NCI-H748 (cell line): Measurements from ENCODE around the gene PTGES3L.

Experiments used
- DNase-seq: peaks from one replicate; lab custom pipeline; 2025; ENCODE audit not compliant: unreplicated experiment; lab: John Stamatoyannopoulos, UW

The PTGES3L gene

DNA sequence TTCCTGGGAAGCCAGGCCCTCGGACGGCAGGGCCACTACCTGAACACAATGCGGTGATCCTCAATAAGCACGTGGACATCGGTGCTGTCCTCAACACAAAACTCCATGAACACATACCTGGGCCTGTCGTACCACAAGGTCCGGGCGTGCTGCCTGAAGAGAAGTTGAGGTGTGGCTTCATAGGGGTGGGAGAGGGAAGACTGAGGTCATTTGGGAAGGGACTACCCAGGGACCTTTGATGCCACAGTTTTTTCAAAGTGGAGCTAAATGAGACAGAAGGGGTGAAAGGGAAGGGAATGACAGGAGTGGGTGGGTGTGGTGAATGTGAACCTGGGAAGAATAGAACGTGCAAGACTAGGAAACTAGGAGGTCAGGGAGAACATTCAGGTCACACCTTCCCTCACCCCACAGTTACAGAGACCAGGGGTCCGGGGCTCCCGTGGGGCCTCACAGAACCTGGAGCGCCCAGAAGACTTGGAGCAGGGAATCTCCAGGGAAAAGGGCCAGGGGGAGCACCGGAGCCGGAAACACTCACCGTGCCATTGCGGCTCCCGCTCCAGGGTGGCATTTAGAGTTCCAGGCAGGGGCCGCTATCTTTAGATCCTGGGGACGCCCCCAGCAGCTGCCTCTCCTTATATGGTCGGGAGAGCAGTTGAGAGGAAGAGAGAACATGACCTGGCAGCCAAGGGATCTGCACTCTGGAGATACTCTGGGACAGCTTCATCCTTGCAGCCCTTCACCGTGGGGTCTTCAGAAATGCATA, at the start of gene PTGES3L:
Gene PTGES3L, minus strand, starts transcription at position 570 of the 763 bp plus-strand sequence. Its CDS starts 27 bp downstream, at position 543.
- DNase-seq = peak; percentile 79

DNA sequence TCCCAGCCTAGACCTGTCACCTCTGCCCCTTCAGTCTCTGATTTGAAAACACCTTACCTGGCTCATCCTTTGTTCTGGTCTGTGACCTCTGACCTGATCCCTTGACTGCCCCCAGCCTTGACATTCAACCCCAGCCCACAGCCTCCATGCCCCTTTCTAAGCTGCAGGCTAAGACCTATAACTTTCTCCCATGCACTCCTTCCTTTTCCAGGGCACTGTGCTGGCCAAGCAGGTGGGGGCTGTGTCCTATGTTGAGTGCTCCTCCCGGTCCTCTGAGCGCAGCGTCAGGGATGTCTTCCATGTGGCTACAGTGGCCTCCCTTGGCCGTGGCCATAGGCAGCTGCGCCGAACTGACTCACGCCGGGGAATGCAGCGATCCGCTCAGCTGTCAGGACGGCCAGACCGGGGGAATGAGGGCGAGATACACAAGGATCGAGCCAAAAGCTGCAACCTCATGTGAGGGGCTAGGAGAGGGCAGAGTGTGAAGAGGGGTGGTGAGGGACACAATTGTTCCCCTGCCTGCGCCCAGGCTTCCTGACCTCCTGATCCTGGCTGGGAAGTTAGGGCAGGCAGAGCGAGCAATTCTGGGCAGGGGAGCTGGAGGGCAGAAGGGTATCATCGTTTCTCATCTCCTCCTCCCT, 48.5 kb upstream of the PTGES3L start:
- DNase-seq = no peak

DNA sequence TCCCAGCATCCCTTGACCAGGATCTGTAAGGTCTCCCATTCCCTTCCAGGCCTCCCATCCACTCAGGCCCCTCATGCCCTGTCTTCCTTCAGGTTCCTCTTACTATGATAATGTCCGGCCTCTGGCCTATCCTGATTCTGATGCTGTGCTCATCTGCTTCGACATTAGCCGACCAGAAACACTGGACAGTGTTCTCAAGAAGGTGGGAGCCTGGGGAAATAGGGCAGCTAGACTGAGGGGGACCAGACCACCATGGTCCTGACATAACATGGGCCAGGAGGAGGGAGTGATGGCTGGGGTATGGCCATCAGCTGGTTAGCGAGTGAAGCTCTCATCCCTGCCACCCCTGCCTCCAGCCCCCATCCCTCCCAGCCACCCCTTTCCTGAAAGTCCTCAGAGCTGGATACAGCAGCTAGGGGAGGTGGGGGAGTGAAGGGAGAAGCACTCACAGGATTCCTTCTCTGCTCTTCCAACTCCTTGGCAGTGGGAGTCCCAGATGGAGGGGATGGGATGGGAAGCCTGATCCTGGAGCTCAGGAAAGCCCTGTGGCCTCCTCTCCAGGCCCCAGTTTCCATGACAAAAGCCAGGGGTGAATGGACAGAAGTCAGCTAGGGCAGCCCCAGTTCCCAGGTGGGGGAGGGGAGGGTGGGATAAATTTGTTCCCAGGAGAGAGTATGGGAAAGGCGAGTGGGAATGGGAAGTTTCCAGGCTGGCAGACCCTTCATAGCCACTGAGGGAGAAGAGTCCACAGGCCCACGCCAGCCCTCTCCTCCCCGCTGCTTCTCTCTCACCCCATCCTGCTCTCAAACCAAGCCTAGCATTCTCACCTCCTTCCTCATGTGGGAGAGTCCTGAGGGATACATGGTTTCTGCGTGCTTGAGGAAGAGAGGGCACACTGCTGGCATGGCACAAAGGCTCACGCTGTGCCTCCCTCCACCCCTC, 47.5 kb upstream of the PTGES3L start:
- no peak for DNase-seq

DNA sequence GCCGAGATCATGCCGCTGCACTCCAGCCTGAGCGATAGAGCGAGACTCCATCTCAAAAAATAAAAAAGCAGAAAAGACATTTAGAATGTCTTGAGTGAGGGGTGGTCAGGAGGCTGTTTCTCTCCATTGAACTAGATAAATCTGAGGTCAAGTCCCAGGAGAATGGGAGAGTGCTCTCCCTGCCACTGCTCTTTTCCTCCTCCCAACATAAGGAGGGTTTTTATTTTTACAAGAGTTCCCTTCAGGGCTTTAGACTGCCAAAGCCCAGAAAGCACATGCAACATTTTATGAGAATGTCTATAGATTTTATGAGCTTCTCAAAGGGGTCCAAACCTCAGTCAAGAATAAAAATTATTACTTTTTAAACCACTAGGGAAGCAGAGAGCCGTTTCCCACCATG, 46.7 kb upstream of the PTGES3L start:
- DNase-seq = no peak

DNA sequence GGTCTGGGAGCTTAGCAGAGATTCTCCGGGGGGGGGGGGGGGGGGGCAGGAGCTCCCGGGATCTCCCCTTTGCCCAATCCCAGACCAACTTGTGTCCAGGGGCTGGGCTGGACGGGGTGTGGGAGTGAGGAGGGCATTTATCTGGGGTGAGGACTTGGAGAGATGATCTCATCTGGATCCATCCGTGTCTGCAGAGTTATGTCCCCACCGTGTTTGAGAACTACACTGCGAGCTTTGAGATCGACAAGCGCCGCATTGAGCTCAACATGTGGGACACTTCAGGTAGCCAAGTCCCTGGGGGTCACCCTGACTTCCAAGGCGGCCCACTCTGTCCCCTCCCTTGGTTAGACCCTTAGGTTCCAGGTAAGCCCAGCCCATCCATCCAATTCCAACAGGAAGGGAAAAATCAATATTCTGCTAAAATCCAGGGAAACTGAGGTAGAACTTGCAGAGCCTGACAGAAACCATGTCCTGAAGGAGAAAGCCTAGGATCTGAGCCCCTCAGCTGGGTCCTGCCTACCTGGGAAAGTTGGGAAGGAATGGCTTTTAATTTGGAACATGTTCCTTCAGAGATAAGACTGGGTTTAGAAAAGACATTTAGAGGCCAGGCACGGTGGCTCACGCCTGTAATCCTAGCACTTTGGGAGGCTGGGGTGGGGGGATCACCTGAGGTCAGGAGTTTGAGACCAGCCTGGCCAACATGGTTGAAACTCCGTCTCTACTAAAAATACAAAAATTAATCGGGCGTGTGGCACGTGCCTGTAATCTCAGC, 46.1 kb upstream of the PTGES3L start:
- peak; percentile 32 for DNase-seq

DNA sequence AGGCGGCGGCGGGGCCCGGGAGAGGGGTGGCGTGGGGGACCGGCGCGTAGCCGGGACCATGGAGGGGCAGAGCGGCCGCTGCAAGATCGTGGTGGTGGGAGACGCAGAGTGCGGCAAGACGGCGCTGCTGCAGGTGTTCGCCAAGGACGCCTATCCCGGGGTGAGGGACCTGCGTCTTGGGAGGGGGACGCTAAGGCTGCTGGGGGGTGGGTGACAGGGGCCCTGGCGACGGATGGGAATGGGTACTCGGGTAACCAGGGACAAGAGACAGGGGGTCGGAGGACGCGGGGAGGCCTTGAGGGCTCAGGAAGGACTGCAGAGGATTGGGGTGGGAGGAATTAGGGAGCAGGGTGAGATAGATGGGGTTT, 45.4 kb upstream of the PTGES3L start:
- no peak for DNase-seq

DNA sequence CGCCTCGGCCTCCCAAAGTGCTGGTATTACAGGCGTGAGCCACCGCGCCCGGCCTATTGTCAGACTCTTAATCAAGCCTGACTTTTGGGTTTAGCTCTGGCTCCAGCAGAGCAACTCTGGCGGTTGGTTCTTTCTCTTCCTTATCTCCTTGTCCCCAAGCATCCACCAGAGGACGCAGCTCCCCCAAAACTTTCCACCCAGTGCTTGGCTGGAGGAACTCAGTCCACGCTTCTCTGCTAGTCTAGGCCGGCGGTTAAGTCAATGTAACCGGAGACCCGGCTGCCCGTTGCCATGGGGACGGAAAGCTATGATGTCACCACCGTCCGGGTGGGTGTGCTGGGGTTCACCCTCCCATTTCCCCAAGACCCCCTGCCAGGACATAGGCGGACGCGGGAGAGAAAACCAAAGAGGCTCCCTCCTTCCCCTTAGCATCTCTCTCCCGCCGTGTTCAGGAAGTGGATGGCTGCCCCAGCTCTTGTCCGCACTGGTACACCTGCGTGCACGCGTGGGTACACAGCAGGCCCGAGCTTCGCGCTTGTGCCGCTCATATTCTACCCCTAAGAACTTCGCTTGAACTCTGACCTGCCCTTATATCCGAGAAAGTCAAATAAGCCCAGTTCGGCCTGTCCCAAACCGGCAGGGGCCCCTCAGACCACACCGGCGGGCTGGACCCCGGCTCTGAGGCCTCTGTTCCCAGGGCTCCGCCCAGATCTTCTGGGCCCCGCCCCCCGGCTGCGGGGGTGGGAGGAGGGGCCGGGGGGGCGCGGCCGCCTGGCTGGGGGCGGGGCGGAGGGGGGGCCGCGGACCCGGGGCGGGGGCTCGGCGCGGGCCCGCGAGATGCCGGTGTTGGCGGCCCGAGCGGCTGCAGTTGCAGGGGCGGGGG, 44.8 kb upstream of the PTGES3L start, which contains the start of gene RND2:
Gene RND2, plus strand, starts transcription at position 825 of the 883 bp plus-strand sequence. CDS start 117 bp downstream, outside the sequence.
- peak; percentile 99 for DNase-seq

DNA sequence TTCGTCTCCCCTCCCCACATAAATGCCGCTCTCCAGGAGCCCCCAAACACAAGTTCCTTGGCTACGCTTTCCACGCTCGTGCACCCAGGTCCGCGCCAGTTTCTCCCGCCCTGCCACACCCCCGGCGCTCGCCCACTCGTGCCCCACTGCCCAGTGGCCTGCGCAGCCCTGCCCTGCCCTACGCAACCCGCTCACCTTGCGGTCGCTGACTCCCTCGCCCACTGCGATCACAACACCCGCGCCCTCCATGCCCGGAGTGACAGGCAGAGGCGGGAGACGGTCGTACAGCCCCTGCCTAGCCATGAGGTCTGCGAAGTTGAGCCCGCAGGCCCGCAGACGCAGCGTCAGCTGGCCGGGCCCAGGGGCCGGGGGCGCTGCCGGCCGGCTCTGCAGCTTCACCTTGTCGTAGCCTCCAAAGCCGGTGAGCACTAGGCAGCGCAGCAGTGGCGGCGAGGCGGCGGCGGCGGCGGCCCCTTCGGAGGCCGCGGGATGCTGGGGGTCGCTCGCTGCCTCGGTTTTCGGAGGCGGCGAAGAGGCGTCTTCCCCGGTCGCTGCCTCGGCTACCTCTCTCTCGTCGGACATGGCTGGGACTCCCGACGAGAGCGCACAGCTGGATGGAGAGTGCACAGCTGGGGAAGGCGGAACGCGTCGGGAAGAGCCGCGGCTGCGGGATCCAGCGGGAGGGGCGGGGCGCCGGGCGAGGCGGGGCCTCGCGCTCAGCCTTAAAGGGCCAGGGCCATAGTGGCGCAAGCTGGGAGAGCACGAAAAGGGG, 42.0 kb upstream of the PTGES3L start, which contains the start of gene VAT1:
Gene VAT1, minus strand, starts transcription at position 645 of the 772 bp plus-strand sequence. Its CDS starts 63 bp downstream, at position 582.
- DNase-seq = peak; percentile 86

DNA sequence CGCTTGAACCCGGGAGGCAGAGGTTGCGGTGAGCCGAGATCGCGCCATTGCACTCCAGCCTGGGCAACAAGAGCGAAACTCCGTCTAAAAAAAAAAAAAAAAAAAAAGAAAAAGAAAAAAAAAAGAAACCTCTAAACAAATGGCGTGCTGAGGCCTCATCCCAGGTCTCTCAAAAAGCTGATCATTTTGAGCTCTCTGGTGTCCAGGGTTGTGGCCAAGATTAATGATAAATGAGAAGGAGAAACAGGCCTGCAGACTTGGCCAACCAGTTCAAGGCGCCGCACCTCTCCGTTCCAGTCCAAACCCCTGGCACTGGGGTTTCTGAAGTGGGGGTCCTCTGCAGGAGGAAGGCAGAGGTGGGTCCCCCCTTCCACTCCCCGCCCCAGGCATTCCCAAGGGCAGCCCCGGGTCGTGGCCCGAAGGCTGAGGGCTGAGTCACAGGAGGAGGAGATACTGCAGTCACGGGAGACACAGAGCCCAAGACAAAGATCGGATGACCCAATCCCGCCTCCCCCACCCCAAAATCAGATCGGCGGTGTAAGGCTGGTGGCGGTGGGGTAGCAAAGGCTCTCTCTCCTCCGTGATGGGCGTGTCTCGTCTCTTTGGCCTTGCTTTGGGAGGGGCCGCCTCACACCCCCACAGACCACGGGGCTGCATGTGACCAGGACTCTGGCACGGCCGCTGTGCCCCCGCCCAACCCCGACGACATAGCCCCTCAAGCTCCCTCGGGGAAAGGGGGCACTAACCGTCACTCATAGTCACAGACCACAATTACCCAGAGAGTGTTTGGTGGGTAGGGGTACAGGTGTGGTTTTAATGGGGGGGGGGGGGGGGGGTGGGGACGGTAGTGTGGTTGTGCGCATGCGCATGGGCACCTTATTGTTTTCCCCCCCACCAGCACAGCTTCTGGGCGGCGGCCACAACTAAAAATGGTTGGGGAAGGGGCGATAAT, 41.2 kb upstream of the PTGES3L start:
- DNase-seq = peak; percentile 67

DNA sequence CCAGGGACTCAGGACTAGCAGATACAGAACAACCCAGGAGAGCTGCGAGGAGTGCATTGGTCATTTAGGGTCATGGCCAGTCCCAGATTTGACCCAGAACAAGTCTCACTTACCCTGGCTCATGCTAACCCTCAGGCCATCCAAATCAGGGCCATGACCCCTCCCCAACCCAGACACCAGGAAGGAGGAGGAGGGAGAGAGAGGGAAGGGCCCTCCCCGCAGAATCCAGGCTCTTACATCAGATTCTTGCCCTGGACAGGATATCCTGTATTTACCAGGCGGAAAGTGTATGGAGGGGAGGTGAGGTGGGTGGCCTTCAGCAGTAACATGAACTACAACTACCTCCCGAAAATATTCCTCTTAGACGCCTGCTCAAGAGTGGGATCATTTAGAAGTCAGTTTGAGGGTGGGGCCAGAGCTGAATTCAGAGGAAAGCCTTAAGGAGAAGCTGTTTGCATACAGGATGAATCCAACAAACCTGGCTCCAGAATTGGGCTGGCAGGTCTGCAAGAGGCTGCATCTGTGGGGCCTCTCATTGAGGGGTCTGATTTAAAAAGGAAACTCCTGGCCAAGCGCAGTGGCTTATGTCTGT, 40.2 kb upstream of the PTGES3L start:
- no peak for DNase-seq

DNA sequence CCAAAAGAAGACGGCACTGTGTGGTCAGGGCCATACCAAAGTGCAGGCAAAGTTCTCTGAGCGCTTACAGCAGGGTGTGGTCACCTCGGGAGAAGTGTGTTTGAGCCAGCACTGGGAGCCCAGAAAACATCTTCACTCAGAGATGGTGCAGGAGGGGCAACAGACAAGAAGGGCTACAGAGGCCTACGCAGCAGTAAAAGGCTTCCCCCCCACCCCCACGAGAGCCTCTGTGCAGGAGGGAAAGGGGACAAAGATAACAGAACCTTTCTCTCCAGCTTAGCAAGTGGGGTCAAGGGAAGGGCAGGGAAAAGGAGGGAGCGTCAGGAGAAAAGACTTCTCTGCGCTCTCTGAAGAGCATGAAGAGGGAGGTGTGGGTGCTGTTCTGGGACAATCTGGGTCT, 39.5 kb upstream of the PTGES3L start:
- DNase-seq = no peak

DNA sequence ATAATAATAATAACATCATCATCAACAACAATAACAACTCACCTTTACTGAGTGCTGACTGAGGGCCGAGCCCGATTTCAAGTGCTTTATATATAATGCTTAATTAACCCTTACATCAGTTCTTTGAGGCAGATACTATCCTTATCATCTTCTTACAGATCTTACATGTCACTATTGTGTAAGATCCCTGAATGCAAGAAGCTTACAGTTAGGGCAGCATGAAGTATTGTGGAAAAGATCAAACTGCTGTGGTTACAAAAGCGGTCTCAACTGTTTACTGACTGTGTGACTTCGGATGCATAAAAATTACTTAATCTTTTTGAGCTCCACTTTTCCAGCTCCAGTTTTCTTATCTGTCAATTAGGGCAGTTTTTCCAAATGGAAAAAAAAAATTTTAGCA, 39.1 kb upstream of the PTGES3L start:
- no peak for DNase-seq

DNA sequence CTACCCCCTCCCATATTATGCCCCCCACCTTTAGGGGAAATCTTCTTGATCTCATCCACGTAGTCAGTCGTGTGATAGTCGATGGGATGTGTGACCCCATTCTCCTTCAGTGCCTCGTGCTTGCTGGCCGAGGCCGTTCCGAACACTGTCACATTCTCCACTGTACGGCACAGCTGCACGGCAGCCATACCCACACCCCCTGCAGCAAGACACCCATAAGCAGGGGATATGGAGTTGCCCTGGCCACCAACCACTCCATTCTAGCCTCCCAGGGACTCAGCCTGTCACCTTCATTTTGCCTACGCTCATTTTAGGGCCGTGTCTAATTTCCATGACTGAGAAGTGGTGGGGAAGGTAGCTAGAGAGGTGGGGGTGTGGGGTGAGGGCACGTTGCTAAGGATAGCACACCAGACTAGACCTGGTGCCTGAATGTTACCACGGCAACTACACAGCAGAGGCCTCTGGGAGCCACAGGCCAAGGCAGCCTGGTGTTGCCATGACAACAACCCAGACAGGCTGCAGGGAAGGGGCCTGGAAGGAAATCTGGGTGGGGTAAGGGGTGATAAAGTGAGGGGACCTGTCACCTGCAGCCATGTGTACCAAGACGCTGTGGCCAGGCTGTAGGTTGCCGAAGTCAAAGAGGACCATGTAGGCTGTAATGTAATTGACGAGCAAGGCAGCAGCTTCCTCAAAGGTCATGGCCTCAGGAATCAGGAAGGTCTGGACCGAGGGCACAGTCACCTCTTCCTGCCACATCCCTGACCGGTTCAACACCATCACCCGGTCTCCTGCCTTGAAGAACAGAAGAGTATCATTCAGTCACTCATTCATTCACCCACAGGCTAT, 38.4 kb upstream of the PTGES3L start:
- peak; percentile 76 for DNase-seq

DNA sequence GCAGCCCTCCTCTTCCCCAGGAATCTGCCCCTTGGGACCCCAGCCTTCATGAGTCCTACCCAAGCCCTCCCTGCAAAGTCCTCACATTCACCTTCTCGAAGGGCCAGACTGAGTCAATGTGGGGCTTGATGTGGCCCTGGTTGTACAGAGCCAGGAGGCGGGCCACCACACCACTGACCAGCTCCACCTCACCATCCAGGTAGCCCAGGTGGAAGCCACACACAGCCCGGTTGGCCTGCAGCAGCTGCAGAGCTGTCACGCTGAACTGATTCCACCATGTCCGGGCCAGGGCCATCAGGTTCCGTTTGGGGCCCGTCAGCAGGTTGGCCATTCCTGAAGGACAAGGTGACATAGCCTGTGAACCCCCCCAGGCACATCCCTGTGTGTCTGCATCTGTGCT, 36.3 kb upstream of the PTGES3L start:
- DNase-seq = no peak

DNA sequence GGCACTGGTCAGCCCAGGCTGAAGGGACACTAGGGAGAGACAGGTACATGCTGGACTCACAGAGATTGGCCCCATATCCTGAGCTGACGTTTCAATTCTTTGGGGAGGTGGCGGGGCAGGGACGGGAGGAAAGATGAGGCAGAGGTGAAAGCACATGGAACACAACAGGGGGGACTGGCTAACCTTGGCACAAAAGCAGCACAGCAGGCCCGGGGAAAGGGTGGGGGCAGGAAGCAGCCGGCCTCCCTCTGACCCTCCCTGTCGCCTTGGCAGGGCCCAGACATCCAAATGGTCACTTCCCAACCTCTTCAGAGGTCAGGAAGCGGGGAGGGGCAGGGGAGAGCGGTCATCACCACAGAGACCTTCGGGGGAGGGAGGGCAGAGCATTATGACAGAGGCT, 35.7 kb upstream of the PTGES3L start:
- DNase-seq = no peak
